GM21576 (cell line): ENCODE data around the gene PRR35.

Experiments
- ATAC-seq: cut with Tn5 transposase; IDR thresholded peaks from one replicate; pipeline ENCODE4 v1.9.1; 2021; ENCODE audit warnings: mild to moderate bottlenecking, moderate library complexity; ENCODE audit not compliant: unreplicated experiment

Gene PRR35

DNA sequence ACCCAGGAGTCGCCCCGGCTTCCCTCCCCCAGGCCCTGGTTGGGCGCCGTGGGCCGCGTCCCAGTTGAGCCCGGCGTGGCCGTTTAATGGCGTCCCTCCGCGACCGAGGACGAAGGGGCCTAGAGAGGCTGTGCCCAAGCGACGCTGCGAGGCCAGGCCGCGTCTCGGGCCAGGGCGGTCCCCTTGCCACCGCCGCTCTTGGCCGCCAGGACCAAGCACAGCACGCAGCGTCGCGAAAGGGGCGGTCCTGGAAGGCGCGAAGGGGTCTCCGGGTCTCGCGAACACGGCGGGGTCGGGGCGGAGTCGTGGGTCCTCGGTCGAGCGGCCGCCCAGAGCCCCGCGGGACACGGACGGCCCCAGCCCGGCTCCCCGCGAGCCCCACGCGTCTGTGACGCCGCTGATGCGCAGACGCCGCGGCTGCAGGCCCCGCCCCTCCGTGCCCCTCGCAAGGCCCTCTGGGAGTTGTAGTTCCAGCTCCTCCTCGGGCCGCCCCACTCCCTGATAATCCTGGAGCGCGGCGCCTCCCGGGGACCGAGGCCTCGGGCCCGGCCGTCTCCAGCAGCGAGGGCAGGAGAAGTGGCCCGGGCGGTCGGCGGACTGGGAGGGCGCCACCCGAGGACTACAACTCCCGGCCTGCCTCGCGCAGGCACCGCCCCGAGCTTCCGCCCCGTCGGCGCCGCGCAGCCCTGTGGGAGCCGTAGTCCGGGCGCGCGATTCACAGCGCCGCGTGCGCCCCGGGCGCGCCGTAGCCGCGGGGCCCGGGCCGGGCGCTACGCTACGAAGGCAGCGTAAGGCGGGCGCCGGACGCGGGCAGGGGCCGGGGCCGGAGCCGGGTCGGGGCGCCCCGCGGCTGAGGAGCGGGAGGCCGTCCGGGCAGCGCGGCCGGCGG lies 32.9 kb upstream of the PRR35 start, which contains the start of gene CAPN15:
TSS of gene CAPN15 (plus strand) at position 698 of the 889 bp plus-strand sequence. CDS start 19,127 bp downstream, outside the sequence.
- peak; percentile 54 for ATAC-seq

DNA sequence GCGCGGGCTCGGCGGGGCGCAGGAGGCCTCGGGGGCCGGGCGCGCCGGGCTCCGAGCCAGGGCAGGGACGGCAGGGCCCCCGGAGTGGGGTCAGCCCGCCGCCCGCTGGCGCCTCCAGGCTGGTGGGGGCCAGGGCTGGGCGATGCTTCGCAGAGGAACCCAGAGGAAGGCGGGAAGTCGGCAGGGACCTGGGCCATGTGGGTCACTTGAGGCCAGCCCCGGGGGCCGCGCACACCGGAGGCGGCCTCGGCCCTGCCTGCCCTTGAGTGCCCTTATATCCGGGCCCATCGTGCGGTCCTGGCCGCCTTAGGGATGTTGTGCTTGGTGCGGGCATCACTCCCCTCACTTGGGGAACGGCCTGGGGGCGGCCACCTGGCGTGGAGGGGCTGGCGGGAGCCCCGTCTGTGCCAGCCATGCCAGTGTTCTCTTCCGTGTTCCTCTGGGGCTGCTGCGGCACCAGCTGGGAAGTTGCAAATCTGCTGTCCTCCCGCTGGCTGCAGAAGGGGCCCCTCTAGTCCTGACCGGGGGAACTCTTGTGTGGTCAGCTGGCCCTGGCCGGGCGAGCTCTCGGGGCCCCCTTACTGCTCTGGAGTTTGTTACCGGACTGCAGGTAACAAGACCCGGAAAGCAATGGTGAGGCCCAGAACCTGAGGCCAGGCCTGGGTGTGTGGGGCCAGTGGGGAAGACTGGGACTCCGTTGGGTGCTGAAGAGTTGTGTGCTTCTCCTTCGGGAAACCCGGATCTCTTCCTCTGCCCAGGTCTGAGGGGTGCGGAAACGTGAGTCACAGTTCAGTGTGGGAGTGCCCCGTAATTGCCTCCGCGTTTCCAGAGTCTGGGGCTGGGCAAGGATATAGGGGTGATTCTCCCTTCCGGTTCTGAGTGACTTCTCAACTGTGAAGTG lies 31.8 kb upstream of the PRR35 start:
- no peak for ATAC-seq

DNA sequence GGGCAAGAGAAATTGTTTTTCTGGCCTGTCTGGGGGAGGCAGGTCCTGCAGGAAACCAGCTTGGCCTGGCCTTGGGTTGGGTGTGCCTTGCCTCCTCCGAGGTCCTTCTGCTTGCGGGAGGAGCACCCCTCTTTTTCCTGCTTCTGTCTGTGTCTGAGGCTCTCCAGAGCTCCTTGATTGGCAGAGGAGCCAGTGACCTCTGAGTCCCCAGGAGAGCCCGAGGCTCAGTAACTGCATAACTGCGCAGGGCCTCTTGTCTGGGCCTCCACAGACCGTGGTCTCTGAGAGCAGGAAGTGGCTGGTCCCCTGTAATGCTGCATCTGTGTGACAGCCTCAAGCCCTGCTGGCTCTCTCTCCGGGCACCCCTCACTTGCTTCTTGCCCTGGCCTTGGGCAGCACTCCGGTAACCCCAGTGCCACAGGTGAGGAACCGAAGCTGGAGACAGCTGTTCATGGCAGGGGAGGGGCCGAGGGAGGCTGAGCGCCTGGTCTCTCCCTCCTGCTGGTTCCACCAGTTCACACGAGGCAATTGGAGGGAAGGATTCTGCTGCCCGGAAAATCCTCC lies 31.1 kb upstream of the PRR35 start:
- ATAC-seq, result no peak

DNA sequence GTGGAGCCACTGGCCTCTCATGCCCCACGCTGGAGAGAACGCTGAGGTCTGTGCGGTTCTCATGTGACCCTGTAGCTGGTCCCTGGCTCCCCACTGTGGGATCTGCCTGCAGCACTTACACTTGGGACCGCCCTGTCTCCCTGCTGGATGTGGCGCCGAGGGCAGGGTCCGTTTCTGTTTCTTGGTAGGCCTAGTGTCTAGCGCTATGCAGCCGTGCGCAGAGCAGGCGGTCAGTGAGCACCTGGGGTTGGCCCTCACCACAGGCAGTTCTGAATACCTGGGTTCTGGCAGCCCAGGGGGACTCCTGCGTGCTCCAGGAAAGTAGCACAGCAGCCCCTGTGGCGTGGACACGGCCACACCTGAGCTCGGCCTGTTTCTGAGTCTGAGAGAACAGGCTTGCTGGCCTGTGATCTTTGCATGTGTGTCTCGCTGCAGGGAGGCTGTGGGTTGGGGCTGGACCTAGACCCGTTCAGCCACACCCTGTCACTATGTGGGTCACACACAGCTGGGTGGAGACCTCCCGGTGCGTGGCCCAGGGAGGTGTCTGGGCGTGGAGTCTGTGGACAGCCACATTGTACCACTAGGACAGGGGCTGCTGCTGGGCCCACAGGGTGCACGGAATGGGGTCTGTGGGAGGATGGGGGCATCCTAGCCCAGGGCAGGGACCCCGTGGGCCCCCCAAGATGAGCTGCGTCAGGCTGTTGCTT lies 29.9 kb upstream of the PRR35 start:
- ATAC-seq, result no peak

DNA sequence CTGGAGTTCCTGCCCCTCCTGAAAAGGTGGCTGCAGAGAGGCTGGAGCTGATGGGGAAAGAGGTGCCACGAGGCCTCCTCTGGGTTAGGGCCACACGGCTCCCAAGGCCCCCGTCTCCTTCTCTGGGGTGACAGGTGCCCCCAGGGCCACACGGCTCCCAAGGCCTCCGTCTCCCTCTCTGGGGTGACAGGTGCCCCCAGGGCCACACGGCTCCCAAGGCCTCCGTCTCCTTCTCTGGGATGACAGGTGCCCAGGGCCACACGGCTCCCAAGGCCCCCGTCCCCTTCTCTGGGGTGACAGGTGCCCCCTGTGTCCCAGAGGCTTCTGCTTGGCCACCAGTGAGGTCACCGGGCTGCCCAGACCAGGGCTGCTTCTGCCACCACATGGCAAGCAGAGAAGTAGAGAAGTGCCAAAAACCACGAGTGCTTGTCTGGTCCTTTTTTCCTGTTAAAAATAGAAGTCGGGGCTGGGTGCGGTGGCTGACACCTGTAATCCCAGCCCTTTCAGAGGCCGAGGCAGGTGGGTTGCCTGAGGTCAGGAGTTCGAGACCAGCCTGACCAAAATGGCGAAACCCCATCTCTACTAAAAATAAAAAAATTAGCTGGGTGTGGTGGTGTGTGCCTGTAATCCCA lies 28.6 kb upstream of the PRR35 start:
- ATAC-seq, result no peak

DNA sequence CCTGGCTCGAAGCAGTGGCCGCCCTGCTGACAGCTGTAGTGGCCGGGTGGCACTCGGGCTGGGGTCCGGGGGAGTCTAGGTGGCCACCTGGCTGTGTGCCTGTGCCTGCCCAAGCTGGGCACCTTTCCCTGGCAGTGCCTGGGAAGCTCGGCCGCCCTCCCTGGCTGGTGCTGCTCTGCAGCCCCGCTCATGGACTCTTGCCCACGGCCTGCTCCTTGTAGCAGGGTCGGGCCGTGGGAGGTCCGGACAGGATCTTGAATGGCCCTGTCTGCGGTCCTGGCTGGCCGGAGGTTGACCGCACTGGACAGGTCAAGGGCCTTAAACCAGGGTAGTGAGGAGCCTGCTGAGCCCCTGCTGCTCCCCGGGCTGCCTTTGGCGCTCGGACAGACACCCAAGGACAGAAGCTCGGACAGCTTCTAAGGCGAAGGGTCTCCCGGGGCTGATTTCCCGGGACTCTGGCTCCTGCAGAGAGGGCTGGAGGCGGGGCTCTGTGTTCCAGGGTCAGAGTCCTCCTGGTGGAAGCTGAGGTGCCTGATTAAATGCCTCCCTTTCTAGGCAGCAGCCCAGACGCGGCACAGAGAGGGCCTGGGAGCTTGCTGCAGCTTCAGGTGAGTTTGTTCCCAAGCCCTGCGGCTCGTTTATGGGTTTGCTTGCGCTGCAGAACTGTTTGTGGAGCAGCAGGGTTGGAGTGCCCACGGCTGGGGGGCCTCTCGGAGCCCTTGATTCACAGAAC lies 26.6 kb upstream of the PRR35 start:
- no peak for ATAC-seq

DNA sequence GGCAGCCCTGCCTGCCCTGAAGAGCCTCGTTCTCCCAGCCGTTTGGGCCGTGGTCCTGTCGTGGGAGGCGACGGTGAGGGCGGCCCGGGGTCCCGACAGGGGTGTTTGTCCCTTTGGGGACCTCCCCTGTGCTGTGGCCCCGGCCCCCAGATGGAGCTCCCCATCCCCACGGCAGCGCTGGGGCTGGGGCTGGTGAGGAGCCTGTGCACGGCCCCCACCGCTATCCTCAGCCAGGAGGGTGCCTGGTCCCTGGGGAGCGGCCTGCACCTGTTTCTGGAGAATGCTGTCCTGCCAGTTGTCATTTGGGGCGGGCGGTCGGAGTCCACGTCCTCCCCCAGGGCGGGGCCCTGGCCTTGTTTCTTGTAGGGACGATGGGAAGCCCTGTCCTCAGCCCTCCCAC lies 26.1 kb upstream of the PRR35 start:
- ATAC-seq, result no peak

DNA sequence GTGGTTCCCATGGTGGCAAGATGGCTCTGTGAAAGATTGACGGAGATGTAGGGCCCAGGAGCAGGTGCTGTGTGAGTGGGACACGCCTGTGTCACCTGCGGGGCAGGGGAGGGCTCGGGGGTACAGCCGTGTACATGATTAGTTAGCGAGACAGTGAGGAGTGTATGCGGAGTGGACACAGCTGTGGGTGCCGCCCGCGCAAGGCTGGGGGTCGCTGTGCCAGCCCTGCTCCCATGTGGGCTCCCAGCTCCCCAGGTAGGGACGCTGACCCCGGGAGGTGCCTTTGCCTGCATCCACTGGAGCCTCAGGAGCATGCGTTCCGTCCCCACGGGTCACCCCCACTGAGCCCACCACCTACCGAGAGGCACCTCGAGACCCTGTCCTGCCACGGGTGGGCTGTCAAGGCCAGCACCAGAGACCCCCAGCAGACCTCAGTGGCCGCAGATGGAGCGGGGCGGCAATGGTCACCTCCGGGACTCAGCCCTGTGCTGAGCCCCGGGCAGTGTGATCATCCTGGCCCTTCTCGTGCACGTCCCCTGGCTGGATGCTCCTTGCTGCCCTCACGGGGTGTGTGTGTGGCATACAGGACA lies 25.2 kb upstream of the PRR35 start:
- ATAC-seq, result no peak

DNA sequence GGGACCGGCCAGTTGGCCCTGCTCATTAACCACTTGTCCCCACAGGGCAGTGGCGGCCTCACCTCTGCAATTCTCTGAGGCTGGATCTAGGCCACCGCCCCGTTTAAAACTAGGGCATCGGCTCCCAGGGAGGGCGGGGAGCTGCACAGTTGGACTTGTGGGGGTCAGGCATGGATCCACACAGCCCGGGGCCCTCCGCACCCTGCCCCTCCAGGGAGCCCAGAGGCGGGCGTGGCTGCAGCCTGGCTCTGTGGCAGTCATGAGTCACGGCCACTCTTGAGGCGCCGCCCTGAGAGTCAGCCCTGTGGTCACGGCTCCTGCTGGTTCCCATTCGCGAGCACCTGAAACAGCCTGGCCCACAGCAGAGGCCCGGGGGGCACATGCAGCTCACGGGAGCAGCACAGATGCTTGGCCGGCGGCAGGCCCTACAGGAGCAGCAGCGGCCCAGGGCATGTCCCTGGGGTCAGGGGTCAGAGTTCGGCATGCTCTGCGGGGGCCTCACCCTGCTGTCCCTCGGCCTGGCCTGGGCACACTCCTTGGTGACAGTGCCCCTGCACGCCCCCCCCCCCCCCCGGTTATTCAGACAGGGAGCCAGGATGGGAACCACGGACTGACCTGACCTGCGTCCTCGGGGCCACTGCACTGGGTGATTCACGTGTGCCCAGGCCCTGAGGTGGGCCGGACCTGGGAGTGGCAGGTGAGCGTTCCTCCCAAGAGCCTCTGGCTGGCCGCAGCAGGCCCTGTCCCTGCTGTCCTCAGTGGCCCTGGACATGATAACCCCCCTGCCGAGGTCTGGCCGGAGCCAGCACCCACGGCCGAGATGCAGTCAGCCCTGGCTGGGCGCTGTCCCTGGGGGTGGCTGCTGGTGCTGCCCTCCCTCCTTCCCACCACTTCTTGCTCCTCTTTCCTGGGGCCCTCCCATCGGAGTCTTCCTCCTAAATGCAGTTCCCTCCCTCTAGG lies 24.5 kb upstream of the PRR35 start:
- ATAC-seq, result no peak

DNA sequence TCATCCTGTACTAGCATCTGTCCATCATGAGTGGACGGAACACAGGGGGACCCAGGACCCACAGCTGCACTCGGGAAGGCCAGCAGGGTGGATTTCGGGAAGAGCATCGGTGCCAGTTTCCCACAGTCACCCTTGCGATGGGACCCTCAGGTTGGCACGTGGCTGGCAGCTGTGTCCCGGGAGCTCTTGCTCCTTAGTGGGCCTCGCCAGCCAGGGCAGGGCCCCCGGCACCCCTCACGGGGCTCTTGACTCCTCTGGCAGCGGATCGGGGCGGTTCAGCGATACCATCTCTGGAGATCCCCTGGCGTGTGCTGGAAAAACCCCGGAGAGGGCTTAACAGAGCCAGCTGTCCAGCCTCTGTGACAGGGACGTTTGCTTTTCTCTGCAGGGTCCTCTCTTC lies 23.4 kb upstream of the PRR35 start:
- no peak for ATAC-seq

DNA sequence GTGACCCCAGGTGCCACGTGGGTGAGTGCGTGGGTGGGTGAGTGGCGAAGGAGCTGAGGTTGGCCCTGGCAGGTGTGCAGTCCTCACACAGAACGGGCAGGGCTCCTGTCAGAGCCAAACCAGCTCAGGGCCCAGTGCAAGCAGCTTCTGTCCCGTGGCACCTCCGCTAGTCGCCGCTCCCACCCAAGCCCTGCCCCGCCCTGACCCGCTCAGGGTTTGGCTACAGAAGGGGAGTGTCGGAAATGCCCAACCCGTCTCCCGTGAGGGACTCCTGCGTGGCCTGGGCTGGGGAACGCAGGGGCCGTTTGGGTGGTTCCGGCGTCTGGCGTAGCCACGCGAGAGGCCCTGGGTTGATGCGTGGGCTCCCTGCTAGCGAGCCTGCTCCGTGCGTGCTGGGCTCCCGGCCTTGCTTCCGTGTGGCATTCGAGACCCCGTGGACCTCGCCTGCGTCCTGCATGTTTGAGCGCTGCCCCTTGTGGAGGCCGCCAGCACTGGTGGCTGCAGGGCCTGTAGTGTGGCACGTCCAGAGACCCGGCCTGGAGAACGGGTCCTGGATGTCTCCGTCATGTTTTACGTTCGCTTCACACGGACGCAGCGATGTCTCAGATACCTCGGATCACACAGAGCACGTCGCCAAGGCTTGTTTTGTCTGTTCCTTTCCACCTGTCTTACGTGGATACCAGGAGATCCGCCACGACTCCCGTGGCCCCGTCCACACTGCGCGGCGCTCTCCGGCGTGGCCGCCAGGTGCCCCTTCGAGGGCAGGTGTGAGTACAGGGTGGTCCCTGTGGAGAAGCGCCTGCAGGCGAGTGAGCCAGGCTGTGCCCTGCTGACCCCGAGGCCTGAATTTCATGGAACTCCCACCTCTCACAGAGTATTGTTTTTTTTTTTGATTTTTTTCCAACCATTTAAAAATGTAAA lies 22.5 kb upstream of the PRR35 start:
- ATAC-seq, result no peak

DNA sequence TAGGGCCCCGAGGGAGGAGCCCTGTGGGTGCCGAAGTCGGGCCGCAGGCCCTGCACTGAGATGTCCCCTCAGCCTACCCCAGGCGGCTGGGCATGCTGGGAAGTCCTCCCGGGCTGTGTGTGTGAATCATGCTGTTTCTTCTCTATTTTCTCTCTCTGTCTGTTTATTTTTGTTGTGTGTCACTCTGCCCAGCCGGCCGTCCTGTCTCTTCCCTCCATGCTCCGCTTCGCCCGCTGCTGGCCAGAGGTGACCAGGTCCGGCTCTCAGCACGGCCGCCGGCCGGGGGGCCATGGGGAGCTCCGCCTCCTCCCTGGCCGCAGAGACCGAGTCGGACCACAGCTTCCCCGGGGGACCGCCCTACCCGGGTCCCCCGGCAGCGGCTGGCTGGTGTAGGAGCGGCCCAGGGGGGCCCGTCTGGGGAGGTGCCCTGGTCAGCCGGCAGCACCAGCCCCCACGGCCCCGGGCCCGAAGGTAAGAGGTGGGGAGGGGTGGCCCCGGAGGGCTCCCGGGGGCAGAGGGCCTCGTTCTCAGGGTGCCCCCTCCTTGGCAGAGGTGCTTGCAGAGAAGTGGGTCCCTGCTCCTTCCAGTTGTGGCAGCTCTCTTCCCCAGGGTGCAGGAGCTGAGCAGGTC lies 20.2 kb upstream of the PRR35 start:
- ATAC-seq, result no peak

DNA sequence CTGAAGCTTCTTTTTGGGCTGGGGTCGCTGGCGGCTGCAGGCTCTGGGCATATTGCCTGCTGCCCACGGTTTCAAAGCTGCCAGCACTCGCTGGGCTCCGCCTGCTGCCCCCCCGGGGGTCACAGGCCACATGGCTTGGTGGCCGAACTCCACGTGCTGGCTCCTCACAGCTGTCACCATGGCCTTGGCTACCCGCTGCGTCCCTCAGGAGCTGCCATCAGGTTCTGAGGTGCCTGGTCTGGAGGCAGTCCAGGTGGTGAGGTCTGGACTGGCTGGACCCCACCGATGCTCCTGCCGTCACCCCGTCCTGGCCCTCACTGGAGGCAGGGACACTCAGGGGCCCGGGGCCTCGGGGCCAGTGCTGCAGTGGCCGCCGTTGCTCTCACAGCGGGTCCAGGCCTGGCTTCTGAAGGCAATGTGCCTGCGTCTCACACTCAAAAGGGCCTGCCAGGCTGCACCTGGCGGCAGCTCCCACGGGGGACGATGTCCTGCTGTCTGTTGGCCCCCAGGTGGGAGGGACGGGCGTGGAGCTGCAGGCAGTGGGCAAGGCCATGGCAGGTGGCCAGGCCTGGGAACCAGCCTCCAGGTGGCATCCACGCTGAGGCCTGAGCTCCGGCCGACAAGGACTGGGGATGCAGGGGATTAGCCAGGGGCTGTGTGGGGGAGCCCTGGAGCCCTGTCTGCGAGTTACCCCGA lies 19.4 kb upstream of the PRR35 start:
- no peak for ATAC-seq

DNA sequence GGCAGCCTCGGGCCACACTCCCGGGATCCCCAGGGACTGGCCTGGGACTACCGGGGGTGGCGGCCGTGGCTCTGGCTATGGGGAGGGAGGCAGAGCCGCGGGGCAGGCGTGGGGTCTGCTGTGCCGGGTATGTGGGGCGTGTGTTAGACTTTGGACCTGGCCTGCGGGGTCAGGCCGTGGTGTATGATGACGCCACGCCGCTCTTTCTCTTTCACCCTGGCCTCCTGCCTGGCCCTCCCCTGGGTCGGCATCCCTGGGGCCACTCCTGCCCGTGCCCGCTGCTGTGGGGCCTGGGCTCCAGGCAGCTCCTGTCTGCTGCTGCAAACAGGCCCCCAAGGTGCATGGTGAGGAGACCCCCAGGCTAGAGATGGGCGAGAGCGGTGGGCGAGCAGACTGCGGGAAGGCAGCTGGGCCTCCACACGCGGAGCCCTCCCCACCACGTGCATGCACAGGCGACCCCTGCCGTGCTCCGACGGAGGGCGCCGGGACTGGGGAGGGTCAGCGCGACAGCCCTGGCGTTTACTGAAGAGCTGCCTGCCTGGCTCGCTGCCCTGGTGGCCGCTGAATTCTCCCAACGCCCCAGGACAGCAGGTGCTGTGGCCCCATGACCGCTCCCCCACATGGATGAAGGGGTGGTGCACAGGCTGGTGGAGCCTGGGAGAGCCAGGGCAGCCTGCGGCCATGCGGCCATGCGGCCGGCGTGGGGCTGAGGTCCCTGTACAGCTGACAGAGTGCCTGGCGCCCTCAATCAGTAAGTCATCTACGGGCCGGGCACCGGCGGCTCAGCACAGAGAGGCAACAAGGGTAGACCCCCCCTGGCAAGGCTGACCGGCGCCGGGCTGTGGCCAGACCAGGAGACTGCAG lies 16.7 kb upstream of the PRR35 start:
- ATAC-seq, result no peak

DNA sequence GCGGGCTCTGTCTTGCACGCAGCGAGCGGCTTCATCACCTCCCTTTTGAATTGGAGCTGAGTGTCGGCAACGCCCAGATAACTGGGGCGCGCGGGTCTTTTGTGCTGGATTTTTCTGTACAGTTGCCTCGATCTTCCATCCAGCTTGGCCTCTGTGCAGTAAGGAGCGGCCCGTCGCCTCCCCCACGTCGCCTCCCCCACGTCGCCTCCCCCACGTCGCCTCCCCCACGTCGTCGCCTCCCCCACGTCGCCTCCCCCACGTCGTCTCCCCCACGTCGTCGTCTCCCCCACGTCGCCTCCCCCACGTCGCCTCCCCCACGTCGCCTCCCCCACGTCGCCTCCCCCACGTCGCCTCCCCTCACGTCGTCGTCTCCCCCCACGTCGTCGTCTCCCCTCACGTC lies 15.7 kb upstream of the PRR35 start:
- ATAC-seq, result no peak
